EL (cell line): ENCODE results near the gene MTFP1.
"Not testable (repeated sequence)": the region's sequence is repeated elsewhere in the genome, so short reads cannot be mapped to it uniquely, and the experiment has no call there.

Experiments
- DNase-seq: peaks from one replicate; pipeline ENCODE4 v3.0.0-alpha.2; 2016

The MTFP1 gene

GRCh38 chr22:30455075-30455840 lies 29.7 kb downstream of the MTFP1 start:
- no peak for DNase-seq

GRCh38 chr22:30457981-30458380 lies 32.4 kb downstream of the MTFP1 start:
- no peak for DNase-seq

GRCh38 chr22:30459181-30460052 lies 33.8 kb downstream of the MTFP1 start:
- no peak for DNase-seq

GRCh38 chr22:30460147-30460546 lies 34.6 kb downstream of the MTFP1 start:
- no peak for DNase-seq

- DNase-seq = not testable (repeated sequence)
These were observed 35.0 kb downstream of the MTFP1 start for GRCh38 chr22:30460555-30460954.

- DNase-seq = no peak
These were observed 43.6 kb downstream of the MTFP1 start for GRCh38 chr22:30469165-30469564.

GRCh38 chr22:30470655-30471054 lies 45.1 kb downstream of the MTFP1 start:
- DNase-seq = no peak

GRCh38 chr22:30471616-30472318 lies 46.2 kb downstream of the MTFP1 start, which contains the start of gene SEC14L3:
TSS of gene SEC14L3 (minus strand) at chr22:30472017. CDS start at chr22:30471958, 59 bp downstream.
- DNase-seq = no peak

GRCh38 chr22:30472994-30473720 lies 47.6 kb downstream of the MTFP1 start:
- no peak for DNase-seq

GRCh38 chr22:30474121-30474520 lies 48.6 kb downstream of the MTFP1 start:
- no peak for DNase-seq

GRCh38 chr22:30474683-30475424 lies 49.3 kb downstream of the MTFP1 start:
- DNase-seq = no peak
